Measurements from ENCODE around the gene MBLAC2.

MBLAC2 gene

GRCh38 chr5:90446961-90447360 lies 27.6 kb downstream of the MBLAC2 start:
- DNase-seq = no peak

DNA sequence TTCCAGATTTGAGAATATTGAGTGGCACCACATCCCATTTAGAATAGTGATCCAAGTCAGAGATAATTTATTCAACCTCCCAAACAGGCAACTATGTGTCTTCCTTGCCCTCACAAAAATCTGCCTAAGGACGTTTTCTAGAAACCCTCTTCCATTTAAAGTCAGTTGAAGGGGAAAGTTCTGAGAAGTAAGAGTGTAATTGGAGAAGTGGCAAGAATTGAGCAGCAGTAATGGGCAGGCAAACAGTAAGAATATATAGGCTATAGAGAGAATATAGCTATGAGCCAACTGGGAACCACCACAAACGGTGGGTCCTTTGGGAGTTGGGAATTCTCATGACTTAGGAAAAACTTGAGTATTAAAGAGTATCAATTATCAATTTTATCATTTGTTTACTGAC lies 33.9 kb downstream of the MBLAC2 start:
- DNase-seq = no peak

DNA sequence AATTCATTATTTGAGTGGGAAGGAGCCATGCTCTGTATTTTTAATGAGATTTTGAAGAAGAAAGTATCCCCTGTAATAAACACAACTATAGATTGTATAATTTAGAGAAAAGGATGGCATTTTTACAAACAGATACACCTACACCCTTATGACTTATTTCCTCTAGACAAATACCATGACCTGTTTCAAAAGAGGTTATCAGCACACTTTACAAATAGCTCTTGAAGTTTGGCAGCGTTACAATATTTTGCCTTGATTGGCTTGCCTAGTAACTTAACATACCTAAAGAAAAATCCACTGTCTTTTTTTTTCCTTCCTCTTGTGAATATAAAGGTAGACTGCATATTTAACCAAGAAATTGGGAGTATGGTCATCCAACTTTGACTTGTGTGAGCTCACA lies 36.5 kb downstream of the MBLAC2 start:
- no peak for DNase-seq

DNA sequence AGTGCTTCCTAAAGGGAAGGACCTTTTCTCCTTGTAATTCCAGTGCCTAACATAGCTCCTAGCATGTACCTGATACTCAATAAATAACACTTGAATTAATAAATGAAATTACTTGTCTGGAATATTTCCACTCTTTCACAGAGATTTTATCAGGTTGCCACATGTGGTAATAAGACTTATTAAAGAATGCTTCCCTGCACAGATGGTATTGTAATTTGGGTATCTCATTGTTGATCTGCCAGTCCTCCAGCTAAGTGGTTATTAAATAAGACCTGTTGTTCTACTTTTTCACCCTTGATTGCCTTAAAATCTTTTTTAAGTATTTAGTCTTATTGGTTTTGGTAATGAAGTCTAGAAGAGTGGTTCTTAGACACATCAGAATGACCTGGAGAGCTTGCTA lies 36.9 kb downstream of the MBLAC2 start:
- no peak for DNase-seq

DNA sequence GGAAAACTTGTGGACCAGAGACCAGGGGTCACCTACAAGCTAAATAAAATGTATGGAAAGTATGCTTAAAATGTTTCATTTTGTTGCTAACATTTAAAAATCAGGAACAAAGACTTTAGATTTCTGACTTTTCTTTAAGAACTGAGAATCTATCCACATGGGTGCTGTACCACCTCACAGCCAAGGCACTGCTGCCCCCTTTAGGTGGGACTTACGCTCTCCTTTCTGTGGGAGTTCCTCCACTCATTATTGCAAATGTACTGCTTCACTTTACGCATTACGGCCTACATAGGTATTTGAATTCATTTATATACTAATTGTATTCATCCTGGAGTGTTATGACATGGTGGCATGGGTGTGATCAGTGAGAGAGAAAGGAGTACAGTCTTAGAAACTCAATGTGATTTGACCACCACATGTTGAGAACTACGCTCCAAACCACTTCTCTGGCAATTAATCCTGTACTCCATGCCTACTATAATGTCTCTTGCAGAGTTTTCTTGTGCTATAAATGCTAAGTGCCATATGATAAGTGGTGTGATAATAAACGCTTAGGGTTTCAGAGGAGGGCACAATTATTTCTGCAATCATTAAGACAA lies 40.4 kb downstream of the MBLAC2 start:
- DNase-seq = peak; percentile 25 to 44

DNA sequence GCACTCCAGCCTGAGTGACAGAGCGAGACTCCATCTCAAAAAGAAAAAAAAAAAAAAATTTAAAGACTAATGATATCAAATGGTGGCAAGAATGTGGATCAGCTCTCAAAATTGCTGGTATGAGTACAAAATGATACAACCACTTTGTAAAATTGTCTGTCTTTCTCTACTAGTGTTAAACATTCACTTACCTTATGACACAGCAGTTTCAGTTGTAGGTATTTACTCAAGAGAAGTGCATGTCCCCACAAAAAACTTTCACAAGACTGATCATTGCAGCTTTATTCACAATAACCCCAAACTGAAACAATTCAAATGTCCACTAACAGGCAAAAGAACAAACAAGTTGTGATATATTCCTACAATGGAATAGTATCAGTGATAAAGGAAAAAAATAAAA lies 50.3 kb downstream of the MBLAC2 start:
- DNase-seq = no peak

DNA sequence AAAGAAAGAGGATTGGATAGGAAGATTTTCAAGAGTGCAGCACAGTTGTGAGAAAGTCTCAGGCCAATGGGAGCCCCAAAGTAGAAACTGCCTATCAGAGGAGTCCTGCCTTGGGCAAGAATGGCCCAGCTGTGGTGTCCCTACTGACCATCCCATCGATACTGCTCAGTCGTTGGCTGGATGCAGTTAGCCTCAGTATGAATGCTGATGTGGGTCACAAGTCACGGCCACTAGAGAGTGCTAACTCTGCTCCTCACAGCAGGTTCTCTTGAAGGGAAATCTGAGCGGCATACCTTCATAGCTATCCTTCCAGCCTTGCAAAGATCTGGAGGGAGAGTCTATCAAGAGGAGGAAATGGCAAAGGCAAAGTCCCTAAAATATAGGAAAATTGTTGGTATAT lies 53.4 kb downstream of the MBLAC2 start:
- no peak for DNase-seq

GRCh38 chr5:90418214-90418613 lies 56.4 kb downstream of the MBLAC2 start:
- DNase-seq = no peak

DNA sequence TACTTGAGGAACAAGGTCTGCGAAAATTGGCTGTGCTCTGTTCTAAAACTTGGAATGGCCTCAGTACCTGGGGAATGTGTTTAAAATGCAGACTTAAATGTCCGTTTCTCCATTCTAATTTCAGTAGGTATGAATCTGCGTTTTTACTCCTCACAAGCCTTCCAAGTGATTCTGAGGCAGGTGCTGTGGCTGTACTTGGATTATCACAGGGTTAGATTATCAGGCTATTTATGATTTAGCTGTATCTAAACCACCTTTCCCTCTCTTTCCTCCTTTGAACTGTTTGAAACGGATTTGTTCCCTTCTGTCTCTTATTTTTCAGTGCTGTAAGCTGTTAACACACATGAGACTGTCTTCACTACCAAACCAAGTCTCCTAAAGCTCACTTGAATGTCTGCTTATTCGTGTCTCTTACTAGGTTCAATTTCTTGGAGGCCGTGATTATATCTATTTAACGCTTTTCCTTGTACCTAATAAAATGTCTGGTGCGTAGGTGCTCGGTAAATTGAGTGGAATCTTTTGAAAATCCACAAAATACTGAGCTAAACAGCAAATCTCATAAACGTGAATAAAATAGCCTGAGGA lies 64.3 kb downstream of the MBLAC2 start:
- peak in 1 of 2 donors; percentile 16 for DNase-seq

DNA sequence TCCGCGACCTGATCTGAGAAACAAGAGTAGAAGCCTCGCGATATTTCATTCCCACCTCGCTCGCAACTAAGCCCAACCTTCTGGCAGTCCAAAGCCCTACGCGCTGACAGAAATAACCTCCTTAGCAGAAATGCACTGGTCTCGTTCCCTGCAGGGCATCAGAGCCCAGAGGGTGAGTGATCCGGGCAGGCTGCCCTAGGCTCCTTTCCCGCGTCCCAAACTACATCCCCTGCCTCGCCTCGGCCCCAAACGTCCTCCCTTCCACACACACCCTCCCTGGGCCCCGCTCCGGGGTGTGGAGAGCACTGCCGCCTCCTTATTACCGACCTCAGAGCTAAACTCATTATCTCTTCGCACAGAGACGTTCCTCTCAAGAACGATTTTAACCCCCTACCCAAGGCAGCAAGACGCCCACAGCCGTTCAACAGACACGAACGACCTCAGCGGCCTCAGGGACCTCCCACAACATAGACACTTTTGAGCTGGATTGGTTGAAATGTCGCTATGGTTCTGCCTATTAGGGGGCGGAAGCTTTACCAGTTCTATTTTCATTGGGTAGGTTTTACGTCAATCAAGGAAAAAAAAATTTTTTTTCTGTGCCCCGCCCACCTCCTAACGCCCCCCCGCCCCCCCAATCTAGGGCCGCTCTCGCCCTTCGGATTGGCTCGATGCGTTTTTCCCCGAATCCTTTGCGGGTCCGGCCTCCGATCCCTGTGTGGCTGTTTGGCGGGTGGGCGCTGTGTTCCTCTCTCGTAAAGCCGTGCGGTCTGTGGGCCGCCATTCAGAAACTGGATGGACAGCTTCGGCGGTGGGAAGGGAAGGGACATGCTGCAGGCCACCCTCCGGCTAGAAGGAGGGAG lies 65.0 kb downstream of the MBLAC2 start, which contains the start of gene CETN3:
TSS of gene CETN3 (minus strand) at position 439 of the 860 bp plus-strand sequence. CDS start at position 344, 95 bp downstream.
- DNase-seq = peak; percentile 92 to 94

GRCh38 chr5:90408571-90409317 lies 65.8 kb downstream of the MBLAC2 start:
- no peak for DNase-seq
